HG03066 (cell line): ENCODE measurements around the gene HSPA6.
"Not testable (repeated sequence)": the region's sequence is repeated elsewhere in the genome, so short reads cannot be mapped to it uniquely, and the experiment has no call there.

Experiments used
- ATAC-seq: cut with Tn5 transposase; IDR thresholded peaks from one replicate; pipeline ENCODE4 v1.9.1; 2021; ENCODE audit warnings: low read depth; ENCODE audit not compliant: unreplicated experiment

Gene HSPA6

GRCh38 chr1:161557506-161558450, 33.4 kb downstream of the HSPA6 start:
- not testable (repeated sequence) for ATAC-seq

GRCh38 chr1:161560960-161561715, 36.8 kb downstream of the HSPA6 start:
- not testable (repeated sequence) for ATAC-seq

GRCh38 chr1:161562441-161562840, 38.1 kb downstream of the HSPA6 start:
- ATAC-seq: not testable (repeated sequence)

- not testable (repeated sequence) for ATAC-seq
These were observed 39.2 kb downstream of the HSPA6 start for GRCh38 chr1:161563522-161563921.

GRCh38 chr1:161566602-161566960, 42.2 kb downstream of the HSPA6 start:
- not testable (repeated sequence) for ATAC-seq

- ATAC-seq: not testable (repeated sequence)
These were observed 47.4 kb downstream of the HSPA6 start for GRCh38 chr1:161571703-161572102.
